Tibial artery (tissue), 4 donors: Measurements from ENCODE around the gene CEP41.

Experiments used
- DNase-seq, 2 donors: peaks; one replicate each; pipeline ENCODE4 v3.0.0-alpha.2; 2019
- H3K27ac ChIP-seq, 2 donors: fragments of 200-600 bp; sonication (generic) in 1 of 2; 1 replicate in 1 of 2; 2 replicates in 1 of 2; pipeline ENCODE4 v1.5.1; 2018 to 2019; ENCODE audit warnings: mild to moderate bottlenecking in 1 of 2
- H3K27me3 ChIP-seq, 2 donors: fragments of 200-600 bp; sonication (generic) in 1 of 2; one replicate each; pipeline versions ENCODE4 v1.5.1 to v1.6.0; 2016 to 2019
- H3K36me3 ChIP-seq, 3 donors: fragments of 200-600 bp; sonication (generic) in 2 of 3; one replicate each; pipeline ENCODE4 v1.5.1; 2016 to 2019; ENCODE audit warnings: mild to moderate bottlenecking in 2 of 3
- H3K4me1 ChIP-seq, 4 donors: fragments of 200-600 bp; sonication (generic) in 2 of 4; 1 replicate in 3 of 4; 2 replicates in 1 of 4; pipeline ENCODE4 v1.5.1; 2016 to 2019
- H3K4me3 ChIP-seq, 2 donors: fragments of 200-600 bp; sonication (generic) in 1 of 2; 1 replicate in 1 of 2; 2 replicates in 1 of 2; pipeline ENCODE4 v1.5.1; 2018 to 2019; ENCODE audit warnings: mild to moderate bottlenecking in 2 of 2
- H3K9me3 ChIP-seq, 3 donors: fragments of 200-600 bp; sonication (generic) in 1 of 3; one replicate each; pipeline ENCODE4 v1.5.1; 2016 to 2019
- intact Hi-C: fragments of 100-400 bp; cut with DNase I; formaldehyde crosslinking; loops from one replicate; pipeline ENCODE4 v1.15.0; 2023; ENCODE audit warnings: low total_unique reads
- TF ChIP-seq, protein P1 (sequence below), 2 experiments: fragments of 200-600 bp in 1 of 2; fragments of 450-650 bp in 1 of 2; IDR thresholded peaks; one replicate each; pipeline ENCODE4 v1.5.1; 2017 to 2019; ENCODE audit warnings: antibody characterized with exemption in 2 of 2, mild to moderate bottlenecking in 1 of 2, moderate library complexity in 1 of 2

Gene CEP41

DNA sequence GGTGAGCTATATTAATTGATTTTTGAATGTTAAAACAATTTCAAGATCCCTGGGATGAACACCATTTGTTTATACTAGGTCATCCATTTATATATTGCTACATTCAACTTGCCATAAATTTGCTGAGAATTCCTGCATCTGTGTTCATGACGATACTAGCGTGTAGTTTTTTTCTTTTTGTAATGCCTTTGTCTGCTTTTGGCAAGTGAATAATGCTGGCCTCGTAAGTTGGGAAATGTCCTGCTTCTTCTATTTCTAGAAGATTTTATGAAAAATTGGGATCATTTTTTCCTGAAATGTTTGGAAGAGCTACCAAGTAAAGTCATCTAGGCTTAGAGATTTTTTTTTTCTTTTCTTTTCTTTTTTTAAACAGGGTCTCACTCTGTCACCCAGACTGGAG, 38.2 kb upstream of the CEP41 start:
- Histone ChIP-seq H3K27ac (no peak overlapping the region), H3K4me3 (no peak overlapping the region), H3K27me3 (no peaks in the 10 kb centered on the region), H3K4me1 (peaks cover 0 to 8% (median 2%) of the 10 kb centered on the region in 4 donors), H3K36me3 (no peaks in the 10 kb centered on the region), H3K9me3 (peaks cover 0 to 10% (median 0%) of the 10 kb centered on the region in 3 donors)
- TF ChIP-seq, protein P1, sequence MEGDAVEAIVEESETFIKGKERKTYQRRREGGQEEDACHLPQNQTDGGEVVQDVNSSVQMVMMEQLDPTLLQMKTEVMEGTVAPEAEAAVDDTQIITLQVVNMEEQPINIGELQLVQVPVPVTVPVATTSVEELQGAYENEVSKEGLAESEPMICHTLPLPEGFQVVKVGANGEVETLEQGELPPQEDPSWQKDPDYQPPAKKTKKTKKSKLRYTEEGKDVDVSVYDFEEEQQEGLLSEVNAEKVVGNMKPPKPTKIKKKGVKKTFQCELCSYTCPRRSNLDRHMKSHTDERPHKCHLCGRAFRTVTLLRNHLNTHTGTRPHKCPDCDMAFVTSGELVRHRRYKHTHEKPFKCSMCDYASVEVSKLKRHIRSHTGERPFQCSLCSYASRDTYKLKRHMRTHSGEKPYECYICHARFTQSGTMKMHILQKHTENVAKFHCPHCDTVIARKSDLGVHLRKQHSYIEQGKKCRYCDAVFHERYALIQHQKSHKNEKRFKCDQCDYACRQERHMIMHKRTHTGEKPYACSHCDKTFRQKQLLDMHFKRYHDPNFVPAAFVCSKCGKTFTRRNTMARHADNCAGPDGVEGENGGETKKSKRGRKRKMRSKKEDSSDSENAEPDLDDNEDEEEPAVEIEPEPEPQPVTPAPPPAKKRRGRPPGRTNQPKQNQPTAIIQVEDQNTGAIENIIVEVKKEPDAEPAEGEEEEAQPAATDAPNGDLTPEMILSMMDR (IDR thresholded peaks at IDR 0.05) = no peak
- DNase-seq = no peak
- intact Hi-C loops = no loop called here

DNA sequence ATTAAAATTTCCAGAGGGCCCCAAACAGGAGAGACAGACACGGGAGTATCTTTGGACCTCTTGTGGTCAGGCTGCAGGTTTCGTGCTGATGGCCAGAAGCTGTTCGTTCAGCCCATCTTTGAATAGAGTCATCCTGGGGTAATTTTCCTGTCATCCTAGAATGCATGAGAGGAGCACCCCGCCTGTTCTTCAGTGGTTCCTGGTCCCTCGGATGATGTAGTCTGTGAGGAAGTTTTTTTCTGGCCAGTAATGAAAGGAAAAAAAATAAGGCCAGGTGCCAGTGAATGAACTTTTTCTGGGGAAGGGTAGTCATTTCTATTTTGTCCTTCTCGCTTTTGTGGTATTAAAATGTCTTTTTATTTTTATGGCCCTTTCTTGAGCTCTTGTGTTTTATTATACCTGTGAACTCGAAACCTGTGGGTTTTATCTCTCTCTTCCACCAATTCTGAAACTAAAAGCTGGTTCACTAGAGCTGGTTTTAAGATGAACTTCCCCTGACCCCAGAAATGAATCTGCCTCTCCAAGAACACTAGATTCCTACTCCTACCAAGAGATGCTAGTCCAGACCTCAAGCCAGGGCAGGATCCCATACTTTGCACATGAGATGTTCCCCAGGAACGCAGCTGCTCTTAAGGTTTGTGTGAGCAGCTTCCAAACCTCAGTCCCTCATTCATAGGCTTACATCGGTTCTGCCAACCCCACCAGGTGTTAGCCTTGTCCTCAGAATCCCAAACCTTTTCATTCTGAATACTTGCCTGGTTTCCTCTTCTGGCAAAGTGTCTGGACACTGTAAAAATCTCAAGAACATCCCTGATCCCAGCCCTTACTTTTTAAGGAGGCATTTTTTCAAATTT, 35.7 kb upstream of the CEP41 start:
- Histone ChIP-seq H3K36me3 (no peaks in the 10 kb centered on the region), H3K27me3 (no peaks in the 10 kb centered on the region), H3K9me3 (peaks cover 0 to 10% (median 0%) of the 10 kb centered on the region in 3 donors), H3K4me1 (peaks cover 0 to 1% (median 0%) of the 10 kb centered on the region in 4 donors), H3K4me3 (no peak overlapping the region), H3K27ac (no peak overlapping the region)
- intact Hi-C loops = no loop called here
- DNase-seq = no peak
- TF ChIP-seq, protein P1 (IDR thresholded peaks at IDR 0.05) = no peak

DNA sequence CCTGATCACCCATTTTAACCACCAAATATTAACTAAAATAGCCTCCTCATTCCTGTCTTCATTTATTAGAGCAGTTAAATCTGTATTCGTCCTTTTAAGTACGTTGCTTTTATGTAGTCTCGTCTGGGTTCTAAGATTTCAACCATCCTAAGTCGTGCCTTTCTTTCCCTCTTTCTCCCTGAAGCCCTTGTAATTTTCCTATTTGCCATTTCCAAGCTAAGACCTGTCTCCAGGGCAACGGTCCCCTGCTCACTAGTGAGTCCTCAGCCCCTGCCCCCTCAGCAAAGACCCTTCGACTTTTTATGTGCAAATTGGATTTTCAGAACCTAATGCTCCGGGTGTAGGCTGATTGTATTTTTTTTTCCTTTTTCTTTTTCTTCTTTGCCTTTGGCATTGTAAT, 35.0 kb upstream of the CEP41 start:
- Histone ChIP-seq H3K9me3 (peaks cover 0 to 10% (median 0%) of the 10 kb centered on the region in 3 donors), H3K27me3 (no peaks in the 10 kb centered on the region), H3K27ac (no peak overlapping the region), H3K4me1 (no peaks in the 10 kb centered on the region), H3K36me3 (no peaks in the 10 kb centered on the region), H3K4me3 (no peak overlapping the region)
- TF ChIP-seq, protein P1 (IDR thresholded peaks at IDR 0.05) = no peak
- intact Hi-C loops = no loop called here
- no peak for DNase-seq

DNA sequence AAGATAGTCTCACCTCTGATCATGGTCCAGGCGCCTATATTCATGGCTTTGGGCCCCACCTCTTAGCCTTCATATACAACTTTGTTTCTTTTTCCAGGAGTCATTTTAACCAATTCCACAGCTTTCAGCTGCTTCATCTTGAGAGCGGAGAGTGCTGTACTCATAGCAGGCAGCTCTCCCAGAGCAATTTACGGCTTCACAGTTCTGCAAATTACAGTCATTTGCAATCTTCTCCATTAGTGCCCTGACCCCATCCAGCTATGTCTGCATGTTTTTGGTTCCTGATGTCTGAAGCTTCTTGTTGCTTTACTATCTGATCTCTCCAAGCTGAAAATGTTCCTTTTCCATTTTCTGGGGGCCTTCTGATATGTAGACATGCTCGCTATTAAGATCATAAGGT, 33.1 kb upstream of the CEP41 start:
- Histone ChIP-seq H3K27me3 (no peaks in the 10 kb centered on the region), H3K4me1 (no peaks in the 10 kb centered on the region), H3K4me3 (no peak overlapping the region), H3K36me3 (no peaks in the 10 kb centered on the region), H3K27ac (no peak overlapping the region), H3K9me3 (peaks cover 0 to 10% (median 0%) of the 10 kb centered on the region in 3 donors)
- TF ChIP-seq, protein P1 (IDR thresholded peaks at IDR 0.05) = no peak
- intact Hi-C loops = no loop called here
- DNase-seq = no peak

DNA sequence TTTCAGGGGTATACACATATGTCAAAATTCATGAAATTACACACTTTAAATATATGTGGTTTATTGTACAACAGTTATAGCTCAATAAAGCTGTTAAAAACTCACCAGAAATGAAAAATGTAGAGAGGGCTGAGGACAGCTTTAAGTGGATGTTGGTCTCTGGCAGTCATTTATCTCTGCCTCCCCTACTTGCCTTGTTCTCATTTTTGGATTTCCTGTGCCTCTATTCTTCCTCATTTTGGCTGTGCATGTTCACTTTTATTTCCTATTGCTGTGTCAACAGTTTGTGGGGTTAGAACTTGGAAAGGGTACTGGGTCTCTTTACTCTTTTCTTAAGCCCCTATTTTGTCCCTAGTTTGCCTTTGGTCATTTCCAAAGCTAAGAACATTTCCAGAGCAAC, 32.5 kb upstream of the CEP41 start:
- Histone ChIP-seq H3K36me3 (no peaks in the 10 kb centered on the region), H3K27ac (no peak overlapping the region), H3K4me3 (no peak overlapping the region), H3K27me3 (no peaks in the 10 kb centered on the region), H3K9me3 (peaks cover 0 to 6% (median 0%) of the 10 kb centered on the region in 3 donors), H3K4me1 (no peaks in the 10 kb centered on the region)
- intact Hi-C loops = no loop called here
- TF ChIP-seq, protein P1 (IDR thresholded peaks at IDR 0.05) = no peak
- DNase-seq = no peak
